GM21423 (cell line): ENCODE data around the gene HLA-DQB2.
"Not testable (repeated sequence)": the region's sequence is repeated elsewhere in the genome, so short reads cannot be mapped to it uniquely, and the experiment has no call there.

ENCODE experiments used
- ATAC-seq: cut with Tn5 transposase; IDR thresholded peaks from one replicate; pipeline ENCODE4 v1.9.1; 2021; ENCODE audit warnings: mild to moderate bottlenecking, moderate library complexity; ENCODE audit not compliant: unreplicated experiment

The HLA-DQB2 gene

DNA sequence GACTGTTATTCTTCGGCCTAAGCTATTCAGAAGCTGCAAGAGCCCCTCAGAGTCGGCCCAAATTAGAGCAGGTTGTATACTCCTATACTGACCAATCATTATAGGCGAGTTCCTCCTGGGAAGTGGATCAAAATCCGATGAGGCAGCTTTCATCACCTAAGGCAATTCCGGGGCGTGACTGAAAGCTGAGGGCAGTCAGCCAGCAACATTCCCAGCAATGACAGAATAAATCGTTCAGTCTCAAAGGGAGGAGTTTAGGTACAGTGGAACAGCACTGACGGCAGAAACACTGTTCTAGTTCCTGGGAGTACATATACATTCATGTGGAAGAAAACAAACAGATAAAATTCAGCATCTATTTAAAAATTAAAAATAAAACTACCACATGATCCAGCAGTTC lies 10.8 kb downstream of the HLA-DQB2 start:
- ATAC-seq = no peak

DNA sequence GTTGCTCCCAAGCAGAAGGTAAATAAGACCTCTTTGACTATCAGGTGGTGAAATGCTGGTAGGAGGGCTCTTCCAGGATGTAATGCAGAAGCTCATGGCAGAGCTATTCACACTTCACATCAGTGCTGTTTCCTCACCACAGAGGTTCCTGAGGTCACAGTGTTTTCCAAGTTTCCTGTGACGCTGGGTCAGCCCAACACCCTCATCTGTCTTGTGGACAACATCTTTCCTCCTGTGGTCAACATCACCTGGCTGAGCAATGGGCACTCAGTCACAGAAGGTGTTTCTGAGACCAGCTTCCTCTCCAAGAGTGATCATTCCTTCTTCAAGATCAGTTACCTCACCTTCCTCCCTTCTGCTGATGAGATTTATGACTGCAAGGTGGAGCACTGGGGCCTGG lies 17.7 kb downstream of the HLA-DQB2 start:
- ATAC-seq = not testable (repeated sequence)

DNA sequence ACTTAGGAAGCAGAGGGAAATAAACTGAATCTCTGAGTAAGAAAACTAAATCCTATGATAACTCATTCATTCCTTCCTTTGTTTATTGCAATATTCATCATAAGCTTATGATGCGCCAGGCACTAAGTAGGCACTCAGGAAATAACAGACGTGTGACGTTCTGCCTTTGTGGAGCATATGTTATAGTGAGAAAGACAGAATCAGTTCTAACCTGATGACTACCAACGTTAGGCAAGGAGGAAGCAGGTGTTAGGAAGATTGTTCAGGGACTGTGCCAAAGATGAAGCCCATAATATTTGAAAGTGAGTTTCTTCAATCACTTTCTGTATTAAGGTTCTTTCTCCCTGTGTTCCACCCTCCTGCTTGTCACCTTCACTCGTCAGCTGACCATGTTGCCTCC lies 18.6 kb downstream of the HLA-DQB2 start:
- ATAC-seq = no peak

DNA sequence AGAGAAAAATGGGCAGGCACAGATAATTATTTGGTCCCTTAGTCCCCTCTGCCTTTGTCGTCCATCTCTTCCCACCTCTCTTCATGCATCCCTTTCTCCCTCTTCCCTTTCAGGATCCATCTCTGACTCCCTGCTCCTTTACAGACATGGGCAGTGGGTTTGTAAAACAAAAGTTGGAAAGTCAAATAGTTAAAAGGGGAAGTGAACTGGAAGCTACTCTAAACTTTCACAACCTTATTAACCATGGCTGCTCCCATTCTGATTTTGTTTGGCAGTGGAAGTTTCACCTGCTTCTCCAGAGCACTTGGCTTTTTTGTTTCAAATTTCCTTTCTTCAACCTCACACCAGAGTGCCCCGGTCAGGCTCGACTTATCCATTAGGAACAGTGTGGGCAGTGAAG lies 21.0 kb downstream of the HLA-DQB2 start:
- ATAC-seq = no peak

DNA sequence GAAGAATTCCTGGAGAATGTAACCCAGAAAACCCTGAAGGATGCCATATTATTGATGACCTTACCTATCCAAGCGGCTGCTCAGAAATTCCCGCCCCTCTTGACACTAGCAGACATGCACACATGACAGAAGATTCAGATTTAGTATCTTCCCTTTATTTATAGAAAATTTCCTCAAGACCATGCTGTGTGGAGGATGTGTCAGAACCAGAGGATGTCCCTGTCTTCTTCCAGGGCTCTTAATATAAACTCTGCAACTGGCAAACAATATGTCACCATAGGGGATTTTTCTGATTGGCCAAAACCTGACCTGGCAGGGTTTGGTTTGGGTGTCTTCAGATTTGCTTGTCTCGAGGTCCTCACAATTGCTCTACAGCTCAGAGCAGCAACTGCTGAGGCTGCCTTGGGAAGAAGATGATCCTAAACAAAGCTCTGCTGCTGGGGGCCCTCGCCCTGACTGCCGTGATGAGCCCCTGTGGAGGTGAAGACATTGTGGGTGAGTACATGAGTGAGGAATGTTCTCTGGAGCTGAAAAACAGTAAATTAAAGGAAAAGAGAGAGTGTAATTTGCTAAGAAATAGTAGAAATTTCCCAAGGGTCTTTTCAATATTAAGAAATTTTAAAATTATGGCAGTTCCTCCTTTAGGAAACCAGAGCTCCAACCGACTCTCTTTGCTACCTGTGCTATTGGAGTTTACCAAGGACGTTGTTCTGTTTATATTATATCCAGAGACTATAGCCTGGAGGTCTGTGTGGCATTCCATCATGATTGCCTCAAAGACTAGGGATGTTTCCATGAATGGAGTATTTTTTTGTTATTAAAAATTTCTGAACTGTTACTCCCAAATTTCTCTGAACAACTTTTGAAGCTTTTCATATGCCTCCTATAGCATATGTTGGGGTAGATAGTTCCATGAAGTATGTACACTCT lies 22.0 kb downstream of the HLA-DQB2 start, which contains the start of gene HLA-DQA2:
Gene HLA-DQA2 (plus strand): TSS at position 361 of the 930 bp plus-strand sequence. CDS start 53 bp downstream, at position 414.
- ATAC-seq = no peak

DNA sequence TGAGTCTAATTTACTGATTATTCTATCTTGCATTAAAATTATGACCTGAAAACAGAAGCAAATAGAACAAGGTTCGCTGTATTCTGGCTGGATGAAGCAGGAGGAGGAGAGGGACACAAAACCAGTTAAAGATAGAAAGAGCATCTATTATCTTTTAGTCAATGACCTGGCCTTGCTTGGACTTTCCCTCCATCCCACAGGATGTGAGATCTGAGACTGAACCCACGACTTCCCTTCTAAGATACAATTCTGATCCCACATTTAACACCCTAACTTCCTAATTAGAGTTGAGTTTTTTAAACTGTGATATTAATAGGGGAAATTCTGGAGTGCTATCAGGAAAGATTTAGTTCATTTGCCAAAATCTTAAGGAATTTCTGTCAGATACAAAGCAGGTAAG lies 25.2 kb downstream of the HLA-DQB2 start:
- ATAC-seq = no peak

DNA sequence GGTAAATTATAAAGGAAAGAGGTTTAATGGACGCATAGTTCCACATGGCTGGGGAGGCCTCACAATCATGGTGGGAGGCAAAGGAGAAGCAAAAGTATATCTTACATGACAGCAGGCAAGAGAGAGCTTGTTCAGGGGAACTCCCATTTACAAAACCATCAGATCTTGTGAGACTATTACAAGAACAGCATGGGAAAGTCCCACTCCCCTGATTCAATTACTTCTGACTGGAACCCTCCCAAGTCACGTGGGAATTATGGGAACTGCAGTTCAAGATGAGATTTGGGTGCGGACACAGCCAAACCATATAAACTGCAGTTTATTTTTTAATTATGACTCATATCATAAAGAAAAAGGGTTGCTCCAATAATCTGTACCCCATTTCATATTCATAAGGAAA lies 44.5 kb downstream of the HLA-DQB2 start:
- ATAC-seq = no peak

DNA sequence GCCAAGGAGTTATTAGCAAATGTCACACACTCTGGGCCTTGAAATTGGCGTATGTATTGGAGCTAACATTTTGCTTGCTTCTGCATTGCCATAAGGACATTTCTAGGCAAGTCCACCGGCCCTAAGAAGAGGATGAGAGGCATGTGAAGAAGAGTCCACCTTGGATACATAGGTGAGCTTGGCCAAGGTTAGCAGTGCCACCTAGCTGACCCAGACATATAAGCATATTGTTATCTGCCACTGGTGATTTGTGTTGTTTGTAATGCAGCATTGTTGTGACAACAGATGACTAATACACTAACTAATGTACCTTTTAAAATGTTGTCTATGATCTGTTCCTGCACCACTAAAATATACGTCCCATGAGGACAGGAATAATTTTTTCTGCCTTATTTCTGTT lies 46.9 kb downstream of the HLA-DQB2 start:
- ATAC-seq = no peak

DNA sequence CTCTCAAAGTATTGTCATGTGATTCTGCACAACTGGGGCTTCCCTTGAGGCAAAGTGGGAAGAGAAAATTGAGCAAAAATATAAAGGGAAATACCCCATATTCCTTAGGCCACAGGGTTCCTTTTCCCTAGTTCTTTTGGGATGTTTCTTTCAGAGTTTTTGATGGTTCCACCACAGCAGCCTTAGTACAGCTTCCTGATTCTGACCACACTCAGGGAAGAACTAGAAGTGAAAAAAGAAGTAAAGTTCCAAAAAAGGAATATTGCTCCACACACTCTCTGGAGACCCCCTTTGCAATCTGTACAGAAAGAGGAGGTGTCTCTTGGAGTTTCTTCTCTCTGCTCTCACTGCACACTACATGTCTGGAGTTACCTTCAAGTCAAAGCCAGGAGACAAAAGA lies 50.1 kb downstream of the HLA-DQB2 start:
- no peak for ATAC-seq

DNA sequence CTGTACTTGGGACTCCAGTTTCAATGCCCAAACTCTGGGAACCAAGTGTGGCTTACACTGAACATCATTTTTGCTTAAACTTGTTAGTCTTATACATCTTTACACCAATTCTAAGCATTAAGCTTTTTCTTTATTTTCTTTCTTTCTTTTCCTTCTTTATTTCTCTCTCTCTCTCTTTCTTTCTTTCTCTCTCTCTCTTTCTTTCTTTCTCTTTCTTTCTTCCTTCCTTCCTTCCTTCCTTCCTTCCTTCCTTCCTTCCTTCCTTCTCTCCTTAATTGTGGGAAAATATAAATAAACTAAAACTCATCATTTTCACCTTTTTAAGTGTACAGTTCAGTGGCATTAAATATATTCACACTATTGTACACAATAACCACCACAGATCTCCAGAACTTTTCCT lies 53.7 kb downstream of the HLA-DQB2 start:
- no peak for ATAC-seq
